GM12875 (cell line): ENCODE measurements around the gene SRC.

ENCODE experiments used
- H3K4me3 ChIP-seq: one replicate; pipeline ENCODE4 v1.5.1; 2011; ENCODE audit warnings: low read depth, low read length, control low read depth
- CTCF ChIP-seq: IDR thresholded peaks from 2 replicates; pipeline ENCODE4 v1.5.1; 2011; ENCODE audit warnings: low read depth, mild to moderate bottlenecking, control low read depth, inconsistent platforms, low read length, moderate library complexity, borderline replicate concordance; ENCODE audit not compliant: insufficient read depth

SRC gene

GRCh38 chr20:37450344-37450743 lies 104.4 kb downstream of the SRC start:
- no peak for TF ChIP-seq CTCF

DNA sequence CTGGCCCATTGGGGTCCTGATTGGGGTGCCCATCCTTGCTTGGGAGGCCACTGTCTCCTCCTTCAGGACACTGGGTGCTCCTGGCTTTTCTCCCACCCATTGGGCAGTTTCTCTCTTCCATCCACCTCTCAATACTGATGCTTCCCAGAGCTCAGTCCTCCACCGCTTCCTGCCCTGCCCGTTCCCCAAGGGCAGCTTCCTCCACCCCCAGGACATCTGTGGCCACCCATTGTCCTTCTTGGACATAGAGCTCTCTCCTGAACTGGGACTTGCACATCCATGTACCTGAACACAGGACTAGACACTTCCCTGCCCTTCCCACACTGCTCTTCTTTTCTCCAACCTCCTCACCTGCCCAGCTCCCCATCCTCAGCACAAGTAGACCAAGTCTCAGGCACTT lies 105.7 kb downstream of the SRC start:
- no peak for TF ChIP-seq CTCF
- no peak overlapping the region for H3K4me3 ChIP-seq

More at GRCh38 chr20:37450344-37450743, 104.4 kb downstream of the SRC start:
- no peak overlapping the region for H3K4me3 ChIP-seq

- no peak for TF ChIP-seq CTCF
- no peak overlapping the region for H3K4me3 ChIP-seq
Observed at GRCh38 chr20:37452236-37452635, 106.3 kb downstream of the SRC start.

DNA sequence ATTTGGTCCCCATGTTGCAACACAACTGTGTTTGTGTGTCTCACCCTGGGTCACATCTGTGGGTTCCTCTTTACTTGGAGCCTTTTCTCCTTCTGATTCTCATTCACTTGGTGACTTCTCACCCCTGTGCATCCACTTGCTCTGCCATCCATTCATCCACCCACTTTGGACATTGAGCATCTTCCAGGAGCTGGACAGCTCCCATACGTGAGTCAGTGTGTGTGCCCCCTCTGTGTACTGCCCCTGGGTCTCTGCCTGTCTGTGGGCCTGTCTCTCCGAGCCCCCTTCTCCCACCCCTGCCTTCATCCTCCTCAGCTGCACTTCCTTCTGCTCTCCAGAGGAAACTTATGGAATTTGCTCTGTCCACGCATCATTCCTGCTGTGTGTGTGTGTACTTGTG lies 107.3 kb downstream of the SRC start:
- TF ChIP-seq CTCF, result no peak
- H3K4me3 ChIP-seq, result no peak overlapping the region

DNA sequence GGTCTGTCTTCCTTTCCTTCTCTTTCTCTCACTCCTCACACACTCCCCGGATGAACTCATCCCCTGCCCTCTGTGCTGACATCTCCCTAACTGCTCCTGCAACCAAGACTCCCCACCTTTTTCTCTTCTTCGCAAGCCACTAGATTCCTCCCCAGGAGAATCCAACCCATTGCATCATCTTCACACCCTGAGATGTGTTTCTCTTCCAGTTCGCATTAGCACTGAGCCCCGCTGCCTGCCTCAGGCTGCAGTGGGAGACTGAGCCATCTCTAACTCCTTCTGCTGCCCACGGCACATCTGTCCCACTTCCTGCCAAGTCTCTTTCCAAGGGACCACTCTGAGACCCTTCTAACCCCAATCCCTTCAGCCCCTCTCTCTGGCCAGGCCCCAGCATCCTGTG lies 107.9 kb downstream of the SRC start:
- H3K4me3 ChIP-seq, result no peak overlapping the region
- TF ChIP-seq CTCF, result no peak

GRCh38 chr20:37454636-37455385 lies 108.9 kb downstream of the SRC start:
- no peak for TF ChIP-seq CTCF
- H3K4me3 ChIP-seq, result no peak overlapping the region
